A673 (cell line): ENCODE results near the gene CBL. TPM values are rescaled to one million over a fixed set of nuclear protein-coding genes. Genes with fewer than 3 reads are reported as not detected.

Experiments used
- BruUV-seq: library from RNA; stranded (reverse); fragments of 400-500 nt; replicated peaks from 2 replicates; lab custom pipeline; 2021; lab: Mats Ljungman, UMichigan
- CTCF ChIA-PET: fragments of 300-600 bp; sonication (Branson Sonifier 250); formaldehyde crosslinking; loops from one replicate; lab custom pipeline; 2022; ENCODE audit warnings: antibody characterized with exemption; lab: Charles Lee
- POLR2A ChIA-PET: fragments of 300-600 bp; sonication (Branson Sonifier 250); formaldehyde crosslinking; loops from one replicate; lab custom pipeline; 2022; ENCODE audit warnings: antibody characterized with exemption; ENCODE audit not compliant: low non-redundant PET; lab: Charles Lee
- DNase-seq: peaks from one replicate; pipeline ENCODE4 v3.0.0-alpha.2; 2015; ENCODE audit warnings: low spot score
- H3K27ac ChIP-seq: fragments of 200-600 bp; sonication (generic); 2 replicates; pipeline ENCODE4 v1.5.1; 2016; ENCODE audit warnings: mixed run types, low read depth, mild to moderate bottlenecking, mixed read lengths, antibody characterized with exemption, low read length; ENCODE audit not compliant: poor library complexity, severe bottlenecking
- H3K27me3 ChIP-seq: fragments of 200-600 bp; sonication (generic); replicated peaks from 2 replicates; pipeline ENCODE4 v1.6.1; 2017; ENCODE audit warnings: mixed run types, low read depth, mild to moderate bottlenecking, mixed read lengths, antibody characterized with exemption, low read length; ENCODE audit not compliant: insufficient read depth, poor library complexity
- H3K36me3 ChIP-seq: fragments of 200-600 bp; sonication (generic); 2 replicates; pipeline ENCODE4 v1.6.1; 2016; ENCODE audit warnings: mixed run types, mild to moderate bottlenecking, mixed read lengths, antibody characterized with exemption, low read length; ENCODE audit not compliant: insufficient read depth, poor library complexity, severe bottlenecking
- H3K4me1 ChIP-seq: fragments of 200-600 bp; sonication (generic); 2 replicates; pipeline ENCODE4 v1.6.1; 2017; ENCODE audit warnings: mixed run types, mild to moderate bottlenecking, mixed read lengths, antibody characterized with exemption, low read length; ENCODE audit not compliant: insufficient read depth, poor library complexity, severe bottlenecking
- H3K4me3 ChIP-seq: fragments of 200-600 bp; sonication (generic); 2 replicates; pipeline ENCODE4 v1.5.1; 2016; ENCODE audit warnings: low read depth, mixed run types, mild to moderate bottlenecking, mixed read lengths, low read length; ENCODE audit not compliant: poor library complexity, severe bottlenecking
- H3K9me3 ChIP-seq: fragments of 200-600 bp; sonication (generic); 2 replicates; pipeline ENCODE4 v1.6.1; 2016; ENCODE audit warnings: mixed run types, low read depth, mild to moderate bottlenecking, mixed read lengths, antibody characterized with exemption, low read length; ENCODE audit not compliant: poor library complexity, severe bottlenecking
- EZH2 ChIP-seq: fragments of 200-600 bp; sonication (generic); IDR thresholded peaks from 2 replicates; pipeline ENCODE4 v1.6.1; 2017; ENCODE audit warnings: borderline replicate concordance, low read depth, mild to moderate bottlenecking, mixed read lengths, antibody characterized with exemption, low read length; ENCODE audit not compliant: poor library complexity, severe bottlenecking
- intact Hi-C: fragments of 100-400 bp; cut with micrococcal nuclease; formaldehyde crosslinking; loops from one replicate; pipeline ENCODE4 v1.10.0; 2022; ENCODE audit not compliant: unreplicated experiment
- total RNA-seq: library from RNA; stranded (reverse); gene quantifications from 2 replicates; pipeline ENCODE4 v1.2.3, GENCODE V29; 2021
- TF ChIP-seq, protein P1 (sequence below): fragments of 300-800, 200-600 bp; sonication (generic); conservative IDR thresholded peaks from 2 replicates; pipeline ENCODE4 v1.5.1; 2017; ENCODE audit warnings: low read depth, mild to moderate bottlenecking, antibody characterized with exemption, low read length, moderate library complexity, mixed read lengths

The CBL gene
- total RNA-seq, 1 experiment from 2014 or later = 40.7 TPM

DNA sequence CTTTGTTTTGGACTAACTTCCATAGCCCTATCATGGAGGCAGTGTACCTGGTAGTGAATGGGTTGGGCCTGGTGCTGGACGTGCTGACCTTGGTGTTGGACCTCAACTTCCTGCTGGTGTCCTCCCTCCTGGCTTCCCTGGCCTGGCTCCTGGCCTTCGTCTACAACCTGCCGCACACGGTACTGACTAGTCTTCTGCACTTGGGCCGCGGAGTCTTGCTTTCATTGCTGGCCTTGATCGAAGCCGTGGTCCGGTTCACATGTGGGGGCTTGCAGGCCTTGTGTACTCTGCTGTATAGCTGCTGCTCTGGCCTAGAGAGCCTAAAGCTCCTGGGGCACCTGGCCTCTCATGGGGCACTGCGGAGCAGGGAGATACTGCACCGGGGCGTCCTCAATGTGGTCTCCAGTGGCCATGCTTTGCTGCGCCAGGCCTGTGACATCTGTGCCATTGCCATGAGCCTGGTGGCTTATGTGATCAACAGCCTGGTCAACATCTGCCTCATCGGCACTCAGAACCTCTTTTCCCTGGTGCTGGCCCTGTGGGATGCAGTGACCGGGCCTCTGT, 129.0 kb downstream of the CBL start:
- no peak for DNase-seq
- ChIA-PET POLR2A (no interaction called here), CTCF (interaction anchor here (0.6 kb wide), 1 partner anchor 1000 kb away, joined by 5 read pairs; no protein-coding TSS in a partner anchor)
- Histone ChIP-seq H3K36me3 (peaks cover 12% of the 10 kb centered on the region), H3K4me1 (peaks cover 48% of the 10 kb centered on the region), H3K27ac (peak overlapping the region; percentile 91), H3K27me3 (peaks cover 3% of the 10 kb centered on the region), H3K9me3 (no peaks in the 10 kb centered on the region), H3K4me3 (peak overlapping the region; percentile 76)
- BruUV-seq = no TSS peak
- TF ChIP-seq, protein P1, sequence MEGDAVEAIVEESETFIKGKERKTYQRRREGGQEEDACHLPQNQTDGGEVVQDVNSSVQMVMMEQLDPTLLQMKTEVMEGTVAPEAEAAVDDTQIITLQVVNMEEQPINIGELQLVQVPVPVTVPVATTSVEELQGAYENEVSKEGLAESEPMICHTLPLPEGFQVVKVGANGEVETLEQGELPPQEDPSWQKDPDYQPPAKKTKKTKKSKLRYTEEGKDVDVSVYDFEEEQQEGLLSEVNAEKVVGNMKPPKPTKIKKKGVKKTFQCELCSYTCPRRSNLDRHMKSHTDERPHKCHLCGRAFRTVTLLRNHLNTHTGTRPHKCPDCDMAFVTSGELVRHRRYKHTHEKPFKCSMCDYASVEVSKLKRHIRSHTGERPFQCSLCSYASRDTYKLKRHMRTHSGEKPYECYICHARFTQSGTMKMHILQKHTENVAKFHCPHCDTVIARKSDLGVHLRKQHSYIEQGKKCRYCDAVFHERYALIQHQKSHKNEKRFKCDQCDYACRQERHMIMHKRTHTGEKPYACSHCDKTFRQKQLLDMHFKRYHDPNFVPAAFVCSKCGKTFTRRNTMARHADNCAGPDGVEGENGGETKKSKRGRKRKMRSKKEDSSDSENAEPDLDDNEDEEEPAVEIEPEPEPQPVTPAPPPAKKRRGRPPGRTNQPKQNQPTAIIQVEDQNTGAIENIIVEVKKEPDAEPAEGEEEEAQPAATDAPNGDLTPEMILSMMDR = no peak
- no peak for TF ChIP-seq EZH2
- intact Hi-C loops = loop anchor here (5.0 to 10.0 kb wide), 2 partner anchors 47 to 430 kb away; partner anchors contain the start of gene USP2

DNA sequence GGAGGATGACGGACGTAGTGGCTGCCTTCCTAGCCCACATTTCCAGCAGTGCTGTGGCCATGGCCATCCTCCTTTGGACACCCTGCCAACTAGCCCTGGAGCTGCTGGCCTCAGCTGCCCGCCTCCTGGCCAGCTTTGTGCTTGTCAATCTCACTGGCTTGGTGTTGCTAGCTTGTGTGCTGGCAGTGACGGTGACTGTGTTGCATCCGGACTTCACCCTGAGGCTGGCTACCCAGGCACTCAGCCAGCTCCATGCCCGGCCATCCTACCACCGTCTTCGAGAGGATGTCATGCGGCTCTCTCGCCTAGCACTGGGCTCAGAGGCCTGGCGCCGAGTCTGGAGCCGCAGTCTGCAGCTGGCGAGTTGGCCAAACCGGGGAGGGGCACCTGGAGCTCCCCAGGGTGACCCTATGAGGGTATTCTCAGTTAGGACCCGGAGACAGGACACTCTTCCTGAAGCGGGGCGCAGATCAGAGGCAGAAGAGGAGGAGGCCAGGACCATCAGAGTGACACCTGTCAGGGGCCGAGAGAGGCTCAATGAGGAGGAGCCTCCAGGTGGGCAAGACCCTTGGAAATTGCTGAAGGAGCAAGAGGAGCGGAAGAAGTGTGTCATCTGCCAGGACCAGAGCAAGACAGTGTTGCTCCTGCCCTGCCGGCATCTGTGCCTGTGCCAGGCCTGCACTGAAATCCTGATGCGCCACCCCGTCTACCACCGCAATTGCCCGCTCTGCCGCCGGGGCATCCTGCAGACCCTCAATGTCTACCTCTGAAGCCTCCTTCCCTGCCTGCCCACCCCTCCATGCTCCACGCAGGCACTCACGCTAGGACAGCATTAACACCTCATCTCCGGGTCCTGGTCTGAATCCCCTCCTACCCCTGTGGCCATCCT, 129.8 kb downstream of the CBL start:
- BruUV-seq = no TSS peak
- H3K36me3 ChIP-seq = peaks cover 12% of the 10 kb centered on the region
- no peaks in the 10 kb centered on the region for H3K9me3 ChIP-seq
- ChIA-PET CTCF (no interaction called here), POLR2A (no interaction called here)
- TF ChIP-seq EZH2 = no peak
- TF ChIP-seq, protein P1 = no peak
- peaks cover 10% of the 10 kb centered on the region for H3K27me3 ChIP-seq
- H3K4me3 ChIP-seq = peak overlapping the region; percentile 76
- DNase-seq = no peak
- H3K4me1 ChIP-seq = peaks cover 49% of the 10 kb centered on the region
- intact Hi-C loops = loop anchor here (5.0 to 10.0 kb wide), 2 partner anchors 46 to 431 kb away; partner anchors contain the start of gene USP2
- peak overlapping the region; percentile 91 for H3K27ac ChIP-seq

DNA sequence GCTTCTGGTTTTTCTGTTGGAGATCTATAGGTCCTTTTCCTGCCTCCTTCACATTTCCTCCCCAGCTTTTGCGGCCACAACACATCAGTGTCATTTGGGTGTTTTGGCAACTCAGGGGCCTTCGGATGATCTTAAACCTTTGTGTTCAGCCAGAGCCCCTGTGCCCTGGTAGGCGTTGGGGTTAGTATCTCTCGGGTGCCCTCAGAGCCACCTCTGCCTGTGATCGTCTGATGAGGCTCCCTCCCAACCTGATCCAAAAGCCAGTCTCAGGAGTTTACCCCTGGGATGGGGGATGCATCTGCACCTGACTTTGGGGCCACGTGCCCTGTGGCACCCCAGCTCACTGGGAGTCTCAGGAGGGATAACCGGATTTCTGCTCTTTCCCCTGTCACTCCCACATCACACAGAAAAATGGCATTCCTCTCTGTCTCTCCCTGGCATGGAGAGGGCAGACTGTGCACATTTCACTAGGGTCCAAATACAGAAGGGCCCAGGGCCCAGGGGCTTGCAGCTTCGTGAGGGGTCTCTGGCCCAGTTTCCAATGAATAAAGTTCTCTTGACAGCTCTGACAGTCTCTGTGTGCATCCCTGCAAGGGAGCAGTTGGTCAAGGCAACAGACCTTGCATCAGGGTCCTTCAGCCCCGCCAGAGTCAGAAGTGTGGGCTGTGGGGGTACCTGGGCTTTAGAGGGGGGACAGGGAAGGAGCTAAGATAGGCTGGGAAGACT, 130.8 kb downstream of the CBL start:
- CTCF ChIA-PET = interaction anchor here (1.1 to 4.2 kb wide), 4 partner anchors 15 to 271 kb away, joined by 7 to 40 read pairs (median 28); no protein-coding TSS in a partner anchor
- Histone ChIP-seq H3K9me3 (no peaks in the 10 kb centered on the region), H3K27me3 (peaks cover 16% of the 10 kb centered on the region), H3K36me3 (peaks cover 12% of the 10 kb centered on the region), H3K27ac (peak overlapping the region; percentile 58), H3K4me3 (peak overlapping the region; percentile 16), H3K4me1 (peaks cover 49% of the 10 kb centered on the region)
- no TSS peak for BruUV-seq
- no peak for DNase-seq
- TF ChIP-seq, protein P1 = no peak
- no peak for TF ChIP-seq EZH2
- POLR2A ChIA-PET = no interaction called here
- intact Hi-C loops = loop anchor here (5.0 to 10.0 kb wide), 2 partner anchors 45 to 432 kb away; partner anchors contain the start of gene USP2
